A673 (cell line): ENCODE measurements around the gene BCAS4.

Experiments used
- EZH2 ChIP-seq: fragments of 200-600 bp; sonication (generic); IDR thresholded peaks from 2 replicates; pipeline ENCODE4 v1.6.1; 2017; ENCODE audit warnings: borderline replicate concordance, low read depth, mild to moderate bottlenecking, mixed read lengths, antibody characterized with exemption, low read length; ENCODE audit not compliant: poor library complexity, severe bottlenecking
- TF ChIP-seq, protein P1 (sequence below): fragments of 300-800, 200-600 bp; sonication (generic); conservative IDR thresholded peaks from 2 replicates; pipeline ENCODE4 v1.5.1; 2017; ENCODE audit warnings: low read depth, mild to moderate bottlenecking, antibody characterized with exemption, low read length, moderate library complexity, mixed read lengths

GRCh38 chr20:50861012-50861411 is 66.2 kb downstream of the BCAS4 start:
- TF ChIP-seq, protein P1, sequence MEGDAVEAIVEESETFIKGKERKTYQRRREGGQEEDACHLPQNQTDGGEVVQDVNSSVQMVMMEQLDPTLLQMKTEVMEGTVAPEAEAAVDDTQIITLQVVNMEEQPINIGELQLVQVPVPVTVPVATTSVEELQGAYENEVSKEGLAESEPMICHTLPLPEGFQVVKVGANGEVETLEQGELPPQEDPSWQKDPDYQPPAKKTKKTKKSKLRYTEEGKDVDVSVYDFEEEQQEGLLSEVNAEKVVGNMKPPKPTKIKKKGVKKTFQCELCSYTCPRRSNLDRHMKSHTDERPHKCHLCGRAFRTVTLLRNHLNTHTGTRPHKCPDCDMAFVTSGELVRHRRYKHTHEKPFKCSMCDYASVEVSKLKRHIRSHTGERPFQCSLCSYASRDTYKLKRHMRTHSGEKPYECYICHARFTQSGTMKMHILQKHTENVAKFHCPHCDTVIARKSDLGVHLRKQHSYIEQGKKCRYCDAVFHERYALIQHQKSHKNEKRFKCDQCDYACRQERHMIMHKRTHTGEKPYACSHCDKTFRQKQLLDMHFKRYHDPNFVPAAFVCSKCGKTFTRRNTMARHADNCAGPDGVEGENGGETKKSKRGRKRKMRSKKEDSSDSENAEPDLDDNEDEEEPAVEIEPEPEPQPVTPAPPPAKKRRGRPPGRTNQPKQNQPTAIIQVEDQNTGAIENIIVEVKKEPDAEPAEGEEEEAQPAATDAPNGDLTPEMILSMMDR, result no peak
- no peak for TF ChIP-seq EZH2
